ENCODE measurements around the gene ZNF557.

GRCh38 chr19:7063764-7064418 is 5.6 kb upstream of the ZNF557 start:
- TF ChIP-seq CTCF (IDR thresholded peaks at IDR 0.05; ENCODE audit: low read depth, low read length), result no peak
- no peak for TF ChIP-seq EZH2phosphoT487 (IDR thresholded peaks at IDR 0.05; ENCODE audit: low read depth)

Measured in OCI-LY3 (cell line).